GM18508 (cell line): ENCODE measurements around the gene XYLT2.
"Not testable (repeated sequence)": the region's sequence is repeated elsewhere in the genome, so short reads cannot be mapped to it uniquely, and the experiment has no call there.

Source experiments
- ATAC-seq: cut with Tn5 transposase; IDR thresholded peaks from one replicate; pipeline ENCODE4 v1.9.1; 2021; ENCODE audit warnings: moderate number of reproducible peaks; ENCODE audit not compliant: insufficient read depth, unreplicated experiment

Gene XYLT2

GRCh38 chr17:50345432-50346312 is at the start of gene XYLT2:
Gene XYLT2 (plus strand): TSS chr17:50346126. CDS start chr17:50346141, 15 bp downstream.
- no peak for ATAC-seq

GRCh38 chr17:50297407-50297865 is 48.5 kb upstream of the XYLT2 start:
- ATAC-seq: no peak

- no peak for ATAC-seq
Measured at GRCh38 chr17:50298018-50298417, 47.9 kb upstream of the XYLT2 start.

GRCh38 chr17:50299776-50300175 is 46.1 kb upstream of the XYLT2 start:
- no peak for ATAC-seq

- ATAC-seq: not testable (repeated sequence)
Measured at GRCh38 chr17:50300824-50301223, 45.1 kb upstream of the XYLT2 start.

- ATAC-seq: no peak
Measured at GRCh38 chr17:50301891-50302584, 43.9 kb upstream of the XYLT2 start.

- no peak for ATAC-seq
Measured at GRCh38 chr17:50303051-50303450, 42.9 kb upstream of the XYLT2 start.

GRCh38 chr17:50303596-50303995 is 42.3 kb upstream of the XYLT2 start:
- no peak for ATAC-seq

GRCh38 chr17:50304781-50305404 is 41.0 kb upstream of the XYLT2 start:
- ATAC-seq: no peak

- ATAC-seq: no peak
Measured at GRCh38 chr17:50307654-50308053, 38.3 kb upstream of the XYLT2 start.

- ATAC-seq: no peak
Measured at GRCh38 chr17:50308666-50309065, 37.3 kb upstream of the XYLT2 start.

GRCh38 chr17:50310455-50311111 is 35.3 kb upstream of the XYLT2 start:
- no peak for ATAC-seq

GRCh38 chr17:50311112-50311460 is 34.8 kb upstream of the XYLT2 start:
- ATAC-seq: no peak

GRCh38 chr17:50311483-50311882 is 34.4 kb upstream of the XYLT2 start:
- no peak for ATAC-seq

- ATAC-seq: no peak
Measured at GRCh38 chr17:50312308-50312707, 33.6 kb upstream of the XYLT2 start.

GRCh38 chr17:50314456-50315011 is 31.4 kb upstream of the XYLT2 start:
- ATAC-seq: no peak

GRCh38 chr17:50316016-50316587 is 29.8 kb upstream of the XYLT2 start:
- ATAC-seq: no peak

- not testable (repeated sequence) for ATAC-seq
Measured at GRCh38 chr17:50316660-50317059, 29.3 kb upstream of the XYLT2 start.

GRCh38 chr17:50317121-50317520 is 28.8 kb upstream of the XYLT2 start:
- no peak for ATAC-seq
